Measurements from ENCODE around the gene ASPHD1.
"Not testable (repeated sequence)": the region's sequence is repeated elsewhere in the genome, so short reads cannot be mapped to it uniquely, and the experiment has no call there.

The ASPHD1 gene

GRCh38 chr16:29868396-29869009 lies 31.8 kb upstream of the ASPHD1 start:
- Histone ChIP-seq H3K9me3 (ENCODE audit: insufficient read depth, low read depth, low read length) (peaks cover 5% of the 10 kb centered on the region), H3K23ac (ENCODE audit: low read length) (no peak overlapping the region)

GRCh38 chr16:29869067-29869466 lies 31.2 kb upstream of the ASPHD1 start:
- not testable (repeated sequence) for H4K91ac ChIP-seq (ENCODE audit: low read depth, low read length)

More at GRCh38 chr16:29868396-29869009, 31.8 kb upstream of the ASPHD1 start:
- Histone ChIP-seq H2BK5ac (ENCODE audit: low read depth, low read length, poor library complexity) (no peak overlapping the region), H3K4me2 (ENCODE audit: low read length) (no peak overlapping the region), H3K9ac (ENCODE audit: low read length) (no peak overlapping the region), H3K4me3 (ENCODE audit: low read depth, low read length) (no peak overlapping the region), H3K79me2 (ENCODE audit: control insufficient read depth, insufficient read depth, low read length, poor library complexity) (no peaks in the 10 kb centered on the region), H2BK12ac (ENCODE audit: low read length) (no peak overlapping the region), H4K8ac (ENCODE audit: low read depth, low read length) (no peak overlapping the region), H2AFZ (ENCODE audit: insufficient read depth, low read length, poor library complexity) (no peak overlapping the region), H4K91ac (ENCODE audit: low read depth, low read length) (no peak overlapping the region), H4K12ac (ENCODE audit: low read depth, low read length) (no peak overlapping the region), H3K27ac (ENCODE audit: low read depth, low read length) (no peak overlapping the region), H3K79me1 (ENCODE audit: low read length) (no peaks in the 10 kb centered on the region), H3K4ac (ENCODE audit: low read depth, low read length) (no peak overlapping the region), H2BK120ac (ENCODE audit: insufficient read depth, low read length, poor library complexity) (no peak overlapping the region), H3K4me1 (ENCODE audit: control insufficient read depth in 1 of 2, insufficient read depth in 2 of 2, low read length in 2 of 2) (peaks cover 0 to 3% of the 10 kb centered on the region in 2 experiments), H3K36me3 (ENCODE audit: control insufficient read depth in 1 of 2, insufficient read depth in 2 of 2, low read length in 2 of 2) (no peaks in the 10 kb centered on the region), H3K27me3 (ENCODE audit: insufficient read depth, low read length) (no peaks in the 10 kb centered on the region), H3K14ac (ENCODE audit: low read length) (no peak overlapping the region), H3K18ac (ENCODE audit: low read length) (no peak overlapping the region), H2AK5ac (ENCODE audit: low read length) (no peak overlapping the region)
- WGBS (ENCODE audit: extremely low coverage, insufficient coverage, insufficient read length) = no CpG with 5 or more reads among the region's 8 CpGs
- no peak for DNase-seq

GRCh38 chr16:29871822-29872546 lies 28.3 kb upstream of the ASPHD1 start:
- Histone ChIP-seq H3K9me3 (ENCODE audit: insufficient read depth, low read depth, low read length) (peaks cover 1% of the 10 kb centered on the region), H3K9ac (ENCODE audit: low read length) (no peak overlapping the region), H2BK5ac (ENCODE audit: low read depth, low read length, poor library complexity) (no peak overlapping the region), H4K8ac (ENCODE audit: low read depth, low read length) (no peak overlapping the region), H3K4me1 (ENCODE audit: control insufficient read depth in 1 of 2, insufficient read depth in 2 of 2, low read length in 2 of 2) (no peaks in the 10 kb centered on the region), H3K79me2 (ENCODE audit: control insufficient read depth, insufficient read depth, low read length, poor library complexity) (no peaks in the 10 kb centered on the region), H2BK12ac (ENCODE audit: low read length) (no peak overlapping the region), H3K18ac (ENCODE audit: low read length) (no peak overlapping the region), H3K14ac (ENCODE audit: low read length) (no peak overlapping the region), H3K36me3 (ENCODE audit: control insufficient read depth in 1 of 2, insufficient read depth in 2 of 2, low read length in 2 of 2) (no peaks in the 10 kb centered on the region), H2BK120ac (ENCODE audit: insufficient read depth, low read length, poor library complexity) (no peak overlapping the region), H4K91ac (ENCODE audit: low read depth, low read length) (no peak overlapping the region), H3K27me3 (ENCODE audit: insufficient read depth, low read length) (peaks cover 11% of the 10 kb centered on the region), H3K79me1 (ENCODE audit: low read length) (no peaks in the 10 kb centered on the region), H2AFZ (ENCODE audit: insufficient read depth, low read length, poor library complexity) (no peak overlapping the region), H3K27ac (ENCODE audit: low read depth, low read length) (no peak overlapping the region), H4K12ac (ENCODE audit: low read depth, low read length) (no peak overlapping the region), H3K4me3 (ENCODE audit: low read depth, low read length) (no peak overlapping the region), H3K4me2 (ENCODE audit: low read length) (no peak overlapping the region), H3K4ac (ENCODE audit: low read depth, low read length) (no peak overlapping the region), H3K23ac (ENCODE audit: low read length) (no peak overlapping the region), H2AK5ac (ENCODE audit: low read length) (no peak overlapping the region)
- no peak for DNase-seq
- WGBS (ENCODE audit: extremely low coverage, insufficient coverage, insufficient read length) = no CpG with 5 or more reads among the region's 16 CpGs

More at GRCh38 chr16:29869067-29869466, 31.2 kb upstream of the ASPHD1 start:
- not testable (repeated sequence) for DNase-seq; H3K79me2 ChIP-seq (ENCODE audit: control insufficient read depth, insufficient read depth, low read length, poor library complexity); H2BK5ac ChIP-seq (ENCODE audit: low read depth, low read length, poor library complexity); H2BK12ac ChIP-seq (ENCODE audit: low read length); H4K8ac ChIP-seq (ENCODE audit: low read depth, low read length); H3K36me3 ChIP-seq (ENCODE audit: control insufficient read depth in 1 of 2, insufficient read depth in 2 of 2, low read length in 2 of 2); H3K23ac ChIP-seq (ENCODE audit: low read length); H3K14ac ChIP-seq (ENCODE audit: low read length); H3K79me1 ChIP-seq (ENCODE audit: low read length); H3K4me3 ChIP-seq (ENCODE audit: low read depth, low read length); H2AFZ ChIP-seq (ENCODE audit: insufficient read depth, low read length, poor library complexity); H3K4me1 ChIP-seq (ENCODE audit: control insufficient read depth in 1 of 2, insufficient read depth in 2 of 2, low read length in 2 of 2); H3K4me2 ChIP-seq (ENCODE audit: low read length); H3K9me3 ChIP-seq (ENCODE audit: insufficient read depth, low read depth, low read length); H3K27ac ChIP-seq (ENCODE audit: low read depth, low read length); H4K12ac ChIP-seq (ENCODE audit: low read depth, low read length); H3K18ac ChIP-seq (ENCODE audit: low read length); H3K4ac ChIP-seq (ENCODE audit: low read depth, low read length); H2AK5ac ChIP-seq (ENCODE audit: low read length); H3K27me3 ChIP-seq (ENCODE audit: insufficient read depth, low read length); H2BK120ac ChIP-seq (ENCODE audit: insufficient read depth, low read length, poor library complexity); H3K9ac ChIP-seq (ENCODE audit: low read length)
- no CpG with 5 or more reads among the region's 8 CpGs for WGBS (ENCODE audit: extremely low coverage, insufficient coverage, insufficient read length)

DNA sequence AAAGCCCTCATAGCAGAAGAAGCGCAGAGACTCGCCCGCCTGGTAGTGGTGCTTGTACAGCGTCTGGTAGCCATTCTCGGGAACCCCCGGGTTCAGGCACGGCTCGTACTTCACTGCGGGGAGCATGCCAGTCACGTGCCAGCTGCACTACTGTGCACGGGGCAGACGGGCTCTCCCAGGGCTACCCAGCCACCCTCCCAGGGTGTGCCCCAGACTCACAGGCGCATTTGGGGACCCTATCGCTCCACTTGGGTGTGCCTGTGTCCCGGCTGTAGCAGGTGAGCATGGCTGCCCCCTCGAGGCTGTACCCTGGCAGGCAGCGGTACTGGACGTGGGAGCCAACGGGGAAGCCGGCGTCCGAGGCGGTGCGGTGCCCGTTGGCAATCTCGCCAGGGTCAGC lies 27.0 kb upstream of the ASPHD1 start:
- no peak overlapping the region for H3K9ac ChIP-seq (ENCODE audit: low read length)
- no peak overlapping the region for H3K18ac ChIP-seq (ENCODE audit: low read length)
- WGBS (ENCODE audit: extremely low coverage, insufficient coverage, insufficient read length) = no CpG with 5 or more reads among the region's 26 CpGs
- no peak overlapping the region for H4K91ac ChIP-seq (ENCODE audit: low read depth, low read length)
- no peak overlapping the region for H4K12ac ChIP-seq (ENCODE audit: low read depth, low read length)
- no peak overlapping the region for H3K4me2 ChIP-seq (ENCODE audit: low read length)
- H3K9me3 ChIP-seq (ENCODE audit: insufficient read depth, low read depth, low read length) = peaks cover 5% of the 10 kb centered on the region
- no peak overlapping the region for H2BK5ac ChIP-seq (ENCODE audit: low read depth, low read length, poor library complexity)
- H3K4ac ChIP-seq (ENCODE audit: low read depth, low read length) = no peak overlapping the region
- H3K79me2 ChIP-seq (ENCODE audit: control insufficient read depth, insufficient read depth, low read length, poor library complexity) = no peaks in the 10 kb centered on the region
- no peaks in the 10 kb centered on the region for H3K36me3 ChIP-seq (ENCODE audit: control insufficient read depth in 1 of 2, insufficient read depth in 2 of 2, low read length in 2 of 2)
- no peak overlapping the region for H2AFZ ChIP-seq (ENCODE audit: insufficient read depth, low read length, poor library complexity)
- H3K23ac ChIP-seq (ENCODE audit: low read length) = no peak overlapping the region
- DNase-seq = no peak
- no peak overlapping the region for H4K8ac ChIP-seq (ENCODE audit: low read depth, low read length)
- H2BK120ac ChIP-seq (ENCODE audit: insufficient read depth, low read length, poor library complexity) = no peak overlapping the region
- H3K27ac ChIP-seq (ENCODE audit: low read depth, low read length) = no peak overlapping the region
- no peak overlapping the region for H2BK12ac ChIP-seq (ENCODE audit: low read length)
- no peaks in the 10 kb centered on the region for H3K79me1 ChIP-seq (ENCODE audit: low read length)
- peaks cover 0 to 3% of the 10 kb centered on the region in 2 experiments for H3K4me1 ChIP-seq (ENCODE audit: control insufficient read depth in 1 of 2, insufficient read depth in 2 of 2, low read length in 2 of 2)
- H2AK5ac ChIP-seq (ENCODE audit: low read length) = no peak overlapping the region
- H3K4me3 ChIP-seq (ENCODE audit: low read depth, low read length) = no peak overlapping the region
- no peak overlapping the region for H3K14ac ChIP-seq (ENCODE audit: low read length)
- peaks cover 18% of the 10 kb centered on the region for H3K27me3 ChIP-seq (ENCODE audit: insufficient read depth, low read length)

Data from trophoblast cell (in vitro differentiated cells and primary cell).